Measurements from ENCODE around the gene PELI2.

The PELI2 gene

GRCh38 chr14:56262530-56262929, 144.3 kb downstream of the PELI2 start:
- no peak for DNase-seq

GRCh38 chr14:56268039-56268438, 149.8 kb downstream of the PELI2 start:
- DNase-seq: no peak

GRCh38 chr14:56268673-56269072, 150.5 kb downstream of the PELI2 start:
- no peak for DNase-seq

DNA sequence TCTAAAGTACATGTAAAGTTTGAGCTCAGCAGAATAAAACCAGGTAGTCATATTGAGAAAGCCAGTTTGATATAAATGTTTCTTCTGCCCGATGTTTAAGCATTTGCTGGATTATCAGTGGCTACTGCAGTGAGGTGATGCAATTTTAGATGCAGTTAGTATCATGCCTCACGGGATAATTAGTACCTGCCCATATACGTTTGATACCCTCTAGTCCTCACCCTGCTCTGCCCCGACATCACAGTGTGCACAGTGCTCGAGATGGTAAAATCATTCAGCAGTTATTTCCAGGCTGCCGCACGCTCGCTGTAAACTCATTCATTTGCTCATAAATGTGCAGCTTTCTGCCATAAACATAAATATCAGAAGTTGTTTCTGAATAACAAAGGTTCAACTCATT, 152.7 kb downstream of the PELI2 start:
- DNase-seq: no peak

DNA sequence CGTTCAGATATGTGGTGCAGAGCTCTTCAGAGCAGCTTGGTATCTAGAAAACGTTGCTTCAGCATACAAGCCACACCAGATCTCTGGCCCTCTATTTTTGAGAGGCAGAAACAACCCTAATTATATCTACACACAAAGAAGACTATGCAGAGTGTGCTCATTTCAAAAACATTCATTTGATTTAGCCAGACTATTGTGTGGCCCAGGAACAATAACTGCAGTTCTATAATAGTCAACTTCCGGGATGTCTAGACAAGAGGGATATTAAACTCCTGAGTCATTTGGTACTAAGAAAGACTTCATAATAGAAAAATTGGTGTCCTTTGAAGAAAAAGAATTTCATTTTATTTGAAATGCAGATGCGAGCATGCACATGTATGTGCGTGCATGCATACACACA, 153.8 kb downstream of the PELI2 start:
- DNase-seq: no peak

- no peak for DNase-seq
Measured at GRCh38 chr14:56273155-56273554, 154.9 kb downstream of the PELI2 start.

- no peak for DNase-seq
Measured at GRCh38 chr14:56273951-56274350, 155.7 kb downstream of the PELI2 start.

- DNase-seq: no peak
Measured at GRCh38 chr14:56274556-56274955, 156.3 kb downstream of the PELI2 start.

DNA sequence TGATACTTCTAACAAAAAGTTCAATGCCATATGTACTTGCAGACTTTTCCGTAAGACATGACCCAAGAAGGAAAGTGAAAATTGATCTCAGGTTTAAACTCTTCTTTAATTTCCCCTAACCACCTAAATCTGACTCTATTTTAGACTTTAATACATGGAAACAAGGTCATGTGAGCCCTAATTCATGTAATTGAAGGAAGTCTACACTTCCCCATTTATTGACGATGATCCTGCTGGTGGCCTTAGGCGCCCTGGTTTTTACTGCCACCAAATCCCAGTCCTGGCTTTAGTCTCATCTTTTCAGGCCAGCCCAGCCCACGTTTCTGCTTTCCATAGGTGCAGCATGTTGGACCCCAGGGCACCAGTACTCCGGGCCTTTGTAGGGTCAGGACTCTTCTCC, 157.9 kb downstream of the PELI2 start:
- DNase-seq: no peak

DNA sequence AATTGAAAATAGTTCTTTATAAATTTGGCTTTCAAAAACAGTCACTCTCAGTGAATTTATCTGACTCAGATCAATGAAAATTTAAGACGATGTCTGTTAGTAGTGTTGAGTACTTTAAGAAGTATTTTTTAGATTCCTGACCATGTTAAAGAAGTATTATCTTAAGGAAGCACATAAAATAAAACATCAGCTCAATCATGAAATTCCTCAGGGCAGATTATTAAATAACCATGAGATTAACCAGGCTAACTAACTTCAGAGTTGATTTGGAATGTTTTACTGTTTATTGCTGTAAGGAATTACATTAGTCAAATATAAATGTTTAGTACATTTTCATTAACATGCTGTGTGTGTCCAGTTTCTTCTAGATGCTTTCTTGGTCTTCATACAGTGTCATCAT, 160.2 kb downstream of the PELI2 start:
- no peak for DNase-seq

DNA sequence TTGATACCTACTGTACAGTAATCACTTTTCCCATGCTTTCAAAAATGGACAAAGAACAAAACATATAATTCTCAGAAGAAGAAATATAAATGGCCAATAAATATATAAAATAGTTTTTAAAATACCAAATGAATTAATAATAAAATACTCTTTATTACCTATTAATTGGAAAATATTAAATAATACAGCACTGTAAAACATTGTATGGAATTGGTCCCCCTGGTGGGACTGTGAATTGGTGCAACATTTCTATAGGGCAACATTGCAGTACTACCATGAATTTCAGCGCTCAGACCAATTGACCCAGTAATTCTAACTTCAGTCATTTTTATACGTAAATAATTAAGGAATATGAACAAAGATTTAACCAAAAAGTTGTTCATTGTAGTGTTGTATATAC, 162.6 kb downstream of the PELI2 start:
- DNase-seq: no peak

DNA sequence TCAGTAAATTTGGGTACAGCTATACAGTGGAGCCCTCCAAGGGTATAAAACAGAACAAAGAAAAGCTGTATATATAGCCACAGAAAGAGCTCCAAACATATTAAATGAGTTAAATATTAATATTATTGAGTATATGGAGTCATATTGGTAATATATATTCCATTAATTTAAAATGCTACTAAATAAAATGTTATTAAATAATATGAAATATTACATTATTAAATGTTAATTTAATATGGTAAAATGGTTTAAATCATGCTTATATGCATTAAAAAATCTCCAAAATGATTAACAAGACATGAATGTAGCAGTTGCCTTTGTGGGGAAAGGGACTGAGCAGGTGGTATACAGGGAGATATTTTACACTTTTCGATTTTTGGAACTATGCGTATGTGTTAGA, 164.0 kb downstream of the PELI2 start:
- no peak for DNase-seq

- no peak for DNase-seq
Measured at GRCh38 chr14:56284641-56285040, 166.4 kb downstream of the PELI2 start.

DNA sequence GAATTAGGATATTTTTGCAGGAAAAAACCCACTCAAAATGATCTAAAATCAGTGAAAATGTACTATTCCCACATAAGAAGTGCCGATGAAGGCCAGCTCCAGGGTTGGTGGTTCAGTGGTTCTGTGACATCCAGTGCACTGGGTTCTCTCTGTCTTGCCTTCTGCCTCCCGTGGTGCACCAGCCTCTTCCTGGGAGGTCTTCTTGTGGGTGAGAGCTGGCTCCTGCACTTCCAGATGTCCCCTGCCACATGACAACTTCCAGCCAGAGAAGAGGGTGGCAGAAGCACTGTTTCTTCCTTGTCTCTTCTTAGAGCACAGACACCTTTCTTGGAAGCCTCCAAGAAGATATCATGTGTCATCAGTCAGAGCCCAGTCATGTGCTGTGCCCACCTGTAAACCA, 170.9 kb downstream of the PELI2 start:
- DNase-seq: no peak

- DNase-seq: no peak
Measured at GRCh38 chr14:56290195-56290594, 172.0 kb downstream of the PELI2 start.

- no peak for DNase-seq
Measured at GRCh38 chr14:56292970-56293369, 174.8 kb downstream of the PELI2 start.

- DNase-seq: no peak
Measured at GRCh38 chr14:56293506-56293905, 175.3 kb downstream of the PELI2 start.

DNA sequence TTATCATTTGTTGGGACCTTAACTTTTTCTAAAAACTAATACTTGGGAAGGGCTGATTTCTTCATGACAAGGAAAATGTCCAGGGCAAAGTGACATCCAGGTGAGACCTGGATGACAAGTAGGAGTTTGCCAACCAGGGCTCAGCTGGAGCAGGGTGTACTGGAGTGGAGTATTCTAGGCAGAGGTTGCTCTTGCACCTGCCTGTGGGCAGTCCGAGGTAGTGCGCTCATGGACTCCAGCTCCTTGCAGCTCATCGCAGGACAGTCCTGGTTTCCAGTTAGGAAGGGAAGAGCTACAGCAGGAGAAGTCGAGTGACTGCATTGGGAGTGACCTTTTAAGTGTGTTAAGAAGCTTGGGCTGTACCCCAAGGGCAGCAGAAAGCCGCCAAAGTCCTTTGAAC, 175.9 kb downstream of the PELI2 start:
- DNase-seq: no peak

DNA sequence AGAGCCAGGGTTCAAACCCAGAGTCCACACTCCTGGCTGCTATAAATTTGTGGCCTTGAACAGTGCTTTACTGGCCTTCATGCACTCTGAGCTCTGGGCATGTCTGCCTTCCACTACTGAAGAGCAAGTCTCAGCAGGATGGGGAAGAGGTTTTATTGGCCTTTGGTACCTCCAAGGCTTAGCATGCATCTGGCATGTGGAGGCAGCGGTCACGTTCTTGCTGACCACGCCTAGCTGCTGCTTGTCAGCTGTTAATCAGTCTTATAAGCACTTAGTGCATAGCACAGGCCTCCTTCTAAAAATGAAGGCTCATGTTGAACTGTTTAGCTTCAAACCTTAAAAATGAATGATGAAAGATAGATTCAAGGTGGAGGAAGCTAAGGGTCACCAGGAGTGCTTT, 177.5 kb downstream of the PELI2 start:
- DNase-seq: no peak

- DNase-seq: no peak
Measured at GRCh38 chr14:56297449-56297848, 179.2 kb downstream of the PELI2 start.

GRCh38 chr14:56299306-56299984, 181.2 kb downstream of the PELI2 start:
- DNase-seq: no peak

DNA sequence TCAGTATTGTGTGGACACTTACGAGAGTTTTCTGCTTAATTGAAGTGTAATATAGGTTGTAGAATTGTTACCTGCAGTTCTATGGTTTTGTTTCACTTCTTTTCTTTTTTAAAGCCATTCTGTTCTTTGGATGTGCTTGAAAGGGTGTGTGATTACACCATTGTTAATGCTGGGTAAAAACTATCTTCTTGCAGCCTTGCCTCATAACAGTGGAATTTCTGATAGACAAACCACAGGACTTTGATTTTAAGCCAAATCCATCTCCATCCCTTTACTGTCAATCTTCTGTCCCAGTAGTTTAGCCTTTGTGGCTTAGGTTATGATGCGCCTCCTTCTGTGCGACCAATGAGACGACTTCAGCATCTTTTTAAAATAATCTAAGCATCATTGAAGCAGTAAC, 182.3 kb downstream of the PELI2 start:
- DNase-seq: no peak

DNA sequence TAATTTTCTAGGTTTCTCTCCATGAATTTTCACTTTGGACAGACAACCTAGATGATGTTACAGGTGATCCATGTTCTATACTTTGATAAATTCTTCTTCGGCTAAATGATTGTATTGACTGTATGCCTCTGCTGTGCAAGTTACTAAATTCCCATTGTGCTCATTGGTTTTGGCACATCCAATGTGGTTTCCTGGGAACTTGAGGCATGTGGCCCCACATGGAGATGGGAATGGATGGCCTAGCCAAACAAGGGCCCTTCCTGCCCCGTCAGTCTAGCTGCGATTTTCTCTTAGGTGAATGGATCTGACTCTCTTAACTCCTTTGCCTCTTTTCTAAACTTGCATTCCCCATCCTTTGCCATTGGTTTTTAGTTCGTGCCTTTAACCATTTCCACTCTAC, 186.2 kb downstream of the PELI2 start:
- no peak for DNase-seq

DNA sequence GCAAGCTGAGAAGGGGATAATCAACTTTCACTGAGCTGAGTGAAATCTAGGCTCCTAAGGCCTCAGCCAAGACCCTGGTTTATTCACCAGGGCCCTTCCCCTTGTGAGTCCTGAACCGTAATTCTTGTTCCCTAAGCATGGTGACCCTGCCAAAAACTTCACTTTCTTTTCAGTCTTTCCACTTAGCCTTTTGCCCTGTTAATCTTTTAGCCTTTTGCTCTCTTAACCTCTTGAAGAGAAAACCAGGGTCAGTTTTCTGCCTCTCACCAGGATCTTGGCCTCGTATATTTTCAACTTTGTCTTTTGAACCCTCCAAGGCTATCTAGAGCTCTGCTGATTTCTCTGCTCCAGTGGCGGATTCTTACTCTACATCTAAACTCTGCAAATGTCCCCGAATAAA, 191.0 kb downstream of the PELI2 start:
- DNase-seq: no peak

DNA sequence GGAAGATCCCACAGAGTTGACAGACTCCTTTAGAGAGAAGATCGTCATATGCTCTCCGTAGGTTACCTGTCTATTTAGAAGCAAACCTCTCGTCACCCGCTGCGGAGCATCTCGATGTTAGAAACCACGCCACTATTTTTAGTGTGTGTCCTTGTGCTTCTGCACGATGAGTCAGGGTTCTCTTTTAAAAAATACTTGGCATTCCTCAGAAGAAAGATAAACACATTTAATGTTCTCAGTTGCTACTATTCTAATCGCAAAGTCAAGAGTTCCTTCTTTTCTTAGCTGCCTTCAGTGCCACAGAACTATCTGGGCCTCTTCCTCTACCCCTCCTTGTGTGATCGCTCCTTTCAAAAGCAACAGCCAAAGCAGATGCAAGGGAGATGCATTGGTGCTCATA, 192.4 kb downstream of the PELI2 start:
- no peak for DNase-seq

GRCh38 chr14:56313789-56314188, 195.6 kb downstream of the PELI2 start:
- DNase-seq: no peak
